Muscle of leg (tissue), 11 donors: Measurements from ENCODE around the gene ELMO1. TPM values are rescaled to one million over a fixed set of nuclear protein-coding genes. Genes with fewer than 3 reads are reported as not detected.

Experiments used
- DNase-seq: peaks from one replicate; pipeline ENCODE4 v3.0.0; 2013
- H3K27ac ChIP-seq: one replicate; pipeline ENCODE4 v1.5.1; 2013; ENCODE audit warnings: mild to moderate bottlenecking, low read length, control low read depth
- H3K27me3 ChIP-seq: one replicate; pipeline ENCODE4 v1.6.1; 2013; ENCODE audit warnings: low read length; ENCODE audit not compliant: control insufficient read depth, insufficient read depth
- H3K36me3 ChIP-seq: one replicate; pipeline ENCODE4 v1.6.1; 2013; ENCODE audit warnings: low read length; ENCODE audit not compliant: control insufficient read depth, insufficient read depth
- H3K4me1 ChIP-seq: one replicate; pipeline ENCODE4 v1.6.1; 2013; ENCODE audit warnings: low read length; ENCODE audit not compliant: control insufficient read depth, insufficient read depth
- H3K4me3 ChIP-seq: one replicate; pipeline ENCODE4 v1.5.1; 2013; ENCODE audit warnings: low read length, control low read depth
- H3K9me3 ChIP-seq: replicated peaks from 2 replicates; pipeline ENCODE4 v1.6.1; 2013; ENCODE audit warnings: low read depth, low read length; ENCODE audit not compliant: control insufficient read depth
- WGBS: methylation state at CpG from one replicate; pipeline ENCODE4 v1.1.5; 2013; ENCODE audit warnings: missing lambda C conversion rate; ENCODE audit not compliant: insufficient coverage; 5-methylcytosine and 5-hydroxymethylcytosine counted together
- polyA plus RNA-seq, 8 donors: library from polyadenylated mRNA; unstranded; fragments of 120-200 nt; gene quantifications; one replicate each; pipeline versions ENCODE4 v1.2.1 to v1.2.3, GENCODE V29; 2013; ENCODE audit warnings: inconsistent platforms in 1 of 8, low replicate concordance in 1 of 8; ENCODE audit not compliant: insufficient read length in 8 of 8, insufficient read depth in 1 of 8
- total RNA-seq: library from RNA; stranded (reverse); fragments of 120-200 nt; gene quantifications from one replicate; pipeline ENCODE4 v1.2.4, GENCODE V29; 2013

Gene ELMO1
- total and polyA plus RNA-seq, 9 donors = 20.3 to 40.7 (median 25.0) TPM

- H3K4me1 ChIP-seq = peaks cover 6% of the 10 kb centered on the region
- no peaks in the 10 kb centered on the region for H3K9me3 ChIP-seq
- WGBS = 60% methylated on average over 1 of the region's 4 CpGs
- H3K27ac ChIP-seq = no peak overlapping the region
- DNase-seq = no peak
- H3K27me3 ChIP-seq = no peaks in the 10 kb centered on the region
- H3K36me3 ChIP-seq = peaks cover 3% of the 10 kb centered on the region
- no peak overlapping the region for H3K4me3 ChIP-seq
Observed at GRCh38 chr7:37322831-37323230, 125.8 kb downstream of the ELMO1 start.

GRCh38 chr7:37320848-37321468, 127.7 kb downstream of the ELMO1 start:
- H3K4me1 ChIP-seq = peaks cover 10% of the 10 kb centered on the region
- no peak for DNase-seq
- H3K27me3 ChIP-seq = no peaks in the 10 kb centered on the region
- peaks cover 3% of the 10 kb centered on the region for H3K36me3 ChIP-seq
- H3K4me3 ChIP-seq = no peak overlapping the region
- WGBS = 94% methylated on average over 6 of the region's 10 CpGs
- no peaks in the 10 kb centered on the region for H3K9me3 ChIP-seq
- no peak overlapping the region for H3K27ac ChIP-seq

GRCh38 chr7:37320140-37320847, 128.4 kb downstream of the ELMO1 start:
- Histone ChIP-seq H3K4me1 (peaks cover 10% of the 10 kb centered on the region), H3K4me3 (no peak overlapping the region), H3K27ac (no peak overlapping the region), H3K36me3 (peaks cover 3% of the 10 kb centered on the region), H3K9me3 (no peaks in the 10 kb centered on the region), H3K27me3 (no peaks in the 10 kb centered on the region)
- 97% methylated on average over 4 of the region's 6 CpGs for WGBS
- DNase-seq = no peak

GRCh38 chr7:37318541-37318940, 130.1 kb downstream of the ELMO1 start:
- Histone ChIP-seq H3K9me3 (no peaks in the 10 kb centered on the region), H3K4me3 (no peak overlapping the region), H3K27me3 (no peaks in the 10 kb centered on the region), H3K27ac (no peak overlapping the region), H3K36me3 (peaks cover 2% of the 10 kb centered on the region), H3K4me1 (peaks cover 7% of the 10 kb centered on the region)
- no peak for DNase-seq
- WGBS = 75% methylated on average over 2 of the region's 2 CpGs

- no peaks in the 10 kb centered on the region for H3K9me3 ChIP-seq
- no peak overlapping the region for H3K4me3 ChIP-seq
- no peaks in the 10 kb centered on the region for H3K27me3 ChIP-seq
- peak overlapping the region; percentile 22 for H3K27ac ChIP-seq
- DNase-seq = peak; percentile 79
- peaks cover 16% of the 10 kb centered on the region for H3K4me1 ChIP-seq
- peaks cover 3% of the 10 kb centered on the region for H3K36me3 ChIP-seq
- WGBS = 63% methylated on average over 2 of the region's 5 CpGs
Observed at GRCh38 chr7:37315772-37316715, 132.6 kb downstream of the ELMO1 start.

- no CpG with 5 or more reads among the region's 1 CpG for WGBS
- H3K4me1 ChIP-seq = peaks cover 17% of the 10 kb centered on the region
- H3K4me3 ChIP-seq = no peak overlapping the region
- DNase-seq = no peak
- peaks cover 8% of the 10 kb centered on the region for H3K36me3 ChIP-seq
- H3K27me3 ChIP-seq = no peaks in the 10 kb centered on the region
- no peaks in the 10 kb centered on the region for H3K9me3 ChIP-seq
- no peak overlapping the region for H3K27ac ChIP-seq
Observed at GRCh38 chr7:37312608-37313007, 136.1 kb downstream of the ELMO1 start.

GRCh38 chr7:37311355-37311754, 137.3 kb downstream of the ELMO1 start:
- Histone ChIP-seq H3K27me3 (no peaks in the 10 kb centered on the region), H3K4me1 (peaks cover 15% of the 10 kb centered on the region), H3K9me3 (no peaks in the 10 kb centered on the region), H3K27ac (peak overlapping the region; percentile 74), H3K36me3 (peaks cover 8% of the 10 kb centered on the region), H3K4me3 (no peak overlapping the region)
- WGBS = 20% methylated on average over 4 of the region's 6 CpGs
- DNase-seq = peak; percentile 91

GRCh38 chr7:37310327-37311080, 138.2 kb downstream of the ELMO1 start:
- Histone ChIP-seq H3K4me3 (no peak overlapping the region), H3K4me1 (peaks cover 13% of the 10 kb centered on the region), H3K36me3 (peaks cover 8% of the 10 kb centered on the region), H3K27me3 (no peaks in the 10 kb centered on the region), H3K27ac (peak overlapping the region; percentile 74), H3K9me3 (no peaks in the 10 kb centered on the region)
- peak; percentile 35 for DNase-seq
- 100% methylated on average over 1 of the region's 3 CpGs for WGBS

GRCh38 chr7:37309493-37309892, 139.2 kb downstream of the ELMO1 start:
- Histone ChIP-seq H3K27ac (no peak overlapping the region), H3K27me3 (no peaks in the 10 kb centered on the region), H3K4me1 (peaks cover 13% of the 10 kb centered on the region), H3K4me3 (no peak overlapping the region), H3K9me3 (no peaks in the 10 kb centered on the region), H3K36me3 (peaks cover 8% of the 10 kb centered on the region)
- DNase-seq = no peak
- WGBS = 81% methylated on average over 3 of the region's 3 CpGs
